Measurements from ENCODE around the gene CYB5RL.

GRCh38 chr1:54169068-54169467 lies 30.8 kb downstream of the CYB5RL start:
- TF ChIP-seq REST (IDR thresholded peaks at IDR 0.05; ENCODE audit: insufficient read depth in 1 of 2, low read depth in 2 of 2, low read length in 2 of 2), result no peak
- TF ChIP-seq POLR2AphosphoS5 (IDR thresholded peaks at IDR 0.05; ENCODE audit: low read depth, low read length), result no peak
- TF ChIP-seq FOXP2 (optimal IDR thresholded peaks at IDR 0.05; ENCODE audit: borderline replicate concordance, extremely low read depth, extremely low read length, insufficient read depth), result no peak
- TF ChIP-seq SIN3A (IDR thresholded peaks at IDR 0.05; ENCODE audit: borderline replicate concordance, insufficient read depth, low read length), result no peak

Measured in PFSK-1 (cell line).